K562 (cell line): ENCODE data around the gene ARSA. TPM values are rescaled to one million over a fixed set of nuclear protein-coding genes. Genes with fewer than 3 reads are reported as not detected.

Experiments used
- ADNP ChIP-seq: fragments of 200-800 bp; sonication (Bioruptor generic); IDR thresholded peaks from 2 replicates; pipeline ENCODE4 v1.6.1; 2016; ENCODE audit warnings: missing genetic modification characterization, missing compliant biosample characterization
- CXXC5 ChIP-seq: fragments of 250-450 bp; sonication (Bioruptor Pico); IDR thresholded peaks from 2 replicates; pipeline ENCODE4 v1.8.0; 2022; ENCODE audit warnings: inconsistent platforms, mild to moderate bottlenecking, moderate library complexity
- HES1 ChIP-seq: fragments of 450-650 bp; IDR thresholded peaks from 2 replicates; pipeline ENCODE4 v1.6.1; 2016; ENCODE audit warnings: low read depth, mild to moderate bottlenecking, moderate library complexity
- HMGXB4 ChIP-seq: sonication (generic); formaldehyde crosslinking; IDR thresholded peaks from 2 replicates; pipeline ENCODE4 v1.8.1; 2023; ENCODE audit warnings: mild to moderate bottlenecking, missing genetic modification reagents
- HNRNPH1 ChIP-seq: fragments of 200-400 bp; formaldehyde crosslinking; optimal IDR thresholded peaks from 2 replicates; pipeline ENCODE3; 2017; ENCODE audit warnings: low read depth, mild to moderate bottlenecking, low read length, moderate library complexity
- MAX ChIP-seq: sonication (generic); formaldehyde crosslinking; IDR thresholded peaks from 2 replicates; pipeline ENCODE4 v1.9.0; 2022; ENCODE audit warnings: mild to moderate bottlenecking, missing genetic modification reagents
- MED1 ChIP-seq: sonication (generic); formaldehyde crosslinking; IDR thresholded peaks from 2 replicates; pipeline ENCODE4 v1.8.1; 2023; ENCODE audit warnings: missing genetic modification reagents, borderline replicate concordance
- MNT ChIP-seq, 2 experiments: fragments of 450-650 bp; conservative IDR thresholded peaks; 2 replicates each; pipeline ENCODE4 v1.6.1; 2017; ENCODE audit warnings: mild to moderate bottlenecking in 2 of 2, moderate library complexity in 2 of 2
- MTA2 ChIP-seq: fragments of 450-650 bp; IDR thresholded peaks from 2 replicates; pipeline ENCODE4 v1.6.1; 2016; ENCODE audit warnings: low read depth
- SIN3A ChIP-seq, 2 experiments: fragments of 150-350 bp in 1 of 2; IDR thresholded peaks; 2 replicates each; pipeline ENCODE4 v1.6.1; 2011 to 2016; ENCODE audit warnings: borderline replicate concordance in 2 of 2, low read depth in 2 of 2, low read length in 2 of 2, mild to moderate bottlenecking in 2 of 2, moderate library complexity in 2 of 2; ENCODE audit not compliant: control insufficient read depth in 1 of 2
- SIRT6 ChIP-seq: IDR thresholded peaks from one replicate; pipeline ENCODE4 v1.6.1; 2012; ENCODE audit warnings: low read depth, mild to moderate bottlenecking, control low read depth, inconsistent platforms, low read length, moderate library complexity
- SMC3 ChIP-seq: conservative IDR thresholded peaks from 2 replicates; pipeline ENCODE4 v1.6.1; 2011; ENCODE audit warnings: low read depth, low read length, improper control_type of control experiment; ENCODE audit not compliant: insufficient read depth
- STAG1 ChIP-seq: sonication (generic); formaldehyde crosslinking; IDR thresholded peaks from 2 replicates; pipeline ENCODE4 v1.5.0; 2020; ENCODE audit warnings: missing genetic modification reagents, borderline replicate concordance
- TAL1 ChIP-seq: fragments of 450-650 bp; IDR thresholded peaks from 2 replicates; pipeline ENCODE4 v1.6.1; 2016; ENCODE audit warnings: mild to moderate bottlenecking
- ZBTB33 ChIP-seq: sonication (generic); formaldehyde crosslinking; IDR thresholded peaks from 2 replicates; pipeline ENCODE4 v1.8.1; 2023; ENCODE audit warnings: mild to moderate bottlenecking, missing genetic modification reagents
- ZBTB9 ChIP-seq: fragments of 450-650 bp; formaldehyde crosslinking; IDR thresholded peaks from 2 replicates; pipeline ENCODE4 v1.4.0; 2020; ENCODE audit warnings: mild to moderate bottlenecking, moderate library complexity
- ZNF511 ChIP-seq: sonication (generic); formaldehyde crosslinking; IDR thresholded peaks from 2 replicates; pipeline ENCODE4 v1.8.0; 2022; ENCODE audit warnings: mild to moderate bottlenecking, missing genetic modification reagents
- ZNF644 ChIP-seq: fragments of 200-800 bp; sonication (Bioruptor generic); IDR thresholded peaks from 2 replicates; pipeline ENCODE4 v1.6.1; 2016; ENCODE audit warnings: low read depth, missing genetic modification characterization, missing compliant biosample characterization
- ZNF766 ChIP-seq: fragments of 200-800 bp; sonication (Bioruptor generic); conservative IDR thresholded peaks from 2 replicates; pipeline ENCODE4 v1.6.1; 2016; ENCODE audit warnings: missing genetic modification characterization, missing compliant biosample characterization
- polyA plus RNA-seq, 8 experiments: library from polyadenylated mRNA; depleted of rRNA in 4 of 8; stranded (reverse) in 5 of 8; unstranded in 3 of 8; fragments of >200 nt; fragmentation: Nextera tagmentation in 2 of 8; fragmentation: Illumina TruSeq in 1 of 8; extraction: Ambion mirVana in 2 of 8; extraction: Trizol in 1 of 8; gene quantifications; 2 replicates each; pipeline versions ENCODE4 v1.2.1 to v1.2.3, GENCODE V29; 2011 to 2014; ENCODE audit warnings: inconsistent platforms in 1 of 8, missing spikeins in 1 of 8
- total RNA-seq, 7 experiments: library from RNA; depleted of rRNA in 6 of 7; stranded (reverse); fragments of >200 nt in 6 of 7; fragmentation: Illumina TruSeq in 2 of 7; extraction: Trizol in 2 of 7; gene quantifications; 2 replicates each; pipeline versions ENCODE4 v1.2.1 to v1.2.3, GENCODE V29; 2011 to 2021; ENCODE audit warnings: low replicate concordance in 1 of 7

The ARSA gene
- total and polyA plus RNA-seq, 9 of the 15 experiments (the other 6 are each of a cell fraction or from before 2014, with no cell fraction given) = 0.32 to 10.9 (median 1.8) TPM; not detected in 1

- peak; percentile 77 for TF ChIP-seq ZBTB33 (CRISPR knock-in tag)
- TF ChIP-seq CXXC5 (CRISPR knock-in tag) = peak; percentile 71
- TF ChIP-seq HNRNPH1 = no peak
- TF ChIP-seq ZNF766 (CRISPR knock-in tag) = peak; percentile 93
- TF ChIP-seq MAX = peak; percentile 89
- TF ChIP-seq ZNF644 = peak; percentile 80; the same call in 1 of the 2 replicates
- TF ChIP-seq TAL1 = no peak
- TF ChIP-seq ZNF511 (CRISPR knock-in tag) = peak; percentile 100
- peak; percentile 83 to 93 for TF ChIP-seq MNT (conservative IDR thresholded peaks at IDR 0.05)
- TF ChIP-seq ZBTB9 (CRISPR knock-in tag) = no peak
- TF ChIP-seq MTA2 = no peak
- no peak for TF ChIP-seq HES1
- TF ChIP-seq SIRT6 = no peak
- TF ChIP-seq ADNP (tag) = no peak
- peak; percentile 63; the same call in 1 of the 2 replicates for TF ChIP-seq MED1 (CRISPR knock-in tag)
- peak; percentile 97 to 100 for TF ChIP-seq SIN3A (IDR thresholded peaks at IDR 0.05; ENCODE audit: borderline replicate concordance in 2 of 2, control insufficient read depth in 1 of 2, low read depth in 2 of 2, low read length in 2 of 2)
- TF ChIP-seq STAG1 (CRISPR knock-in tag) = peak; percentile 85
- TF ChIP-seq HMGXB4 = peak; percentile 94
- no peak for TF ChIP-seq SMC3
Observed at GRCh38 chr22:50599816-50600455, 28.0 kb downstream of the ARSA start (continued).
